Measurements from ENCODE around the gene CWH43.
"Not testable (repeated sequence)": the region's sequence is repeated elsewhere in the genome, so short reads cannot be mapped to it uniquely, and the experiment has no call there.

The CWH43 gene

GRCh38 chr4:48979914-48980579 is 6.0 kb upstream of the CWH43 start:
- no peak for DNase-seq

- not testable (repeated sequence) for DNase-seq
Observed at GRCh38 chr4:48984005-48984404, 2.1 kb upstream of the CWH43 start.

- no peak for DNase-seq
Observed at GRCh38 chr4:48985602-48985975, 486 bp upstream of the CWH43 start.

- no peak for DNase-seq
Observed at GRCh38 chr4:48986654-48987164, 634 bp downstream of the CWH43 start.

- no peak for DNase-seq
Observed at GRCh38 chr4:48989461-48990203, 3.6 kb downstream of the CWH43 start.

- DNase-seq: no peak
Observed at GRCh38 chr4:48991357-48991756, 5.3 kb downstream of the CWH43 start.

GRCh38 chr4:48997962-48998361 is 11.9 kb downstream of the CWH43 start:
- no peak for DNase-seq

GRCh38 chr4:48998440-48998839 is 12.4 kb downstream of the CWH43 start:
- DNase-seq: no peak

GRCh38 chr4:49000806-49001205 is 14.7 kb downstream of the CWH43 start:
- no peak for DNase-seq

GRCh38 chr4:49002931-49003330 is 16.9 kb downstream of the CWH43 start:
- no peak for DNase-seq

GRCh38 chr4:49018718-49019295 is 32.7 kb downstream of the CWH43 start:
- DNase-seq: no peak

GRCh38 chr4:49032440-49033161 is 46.5 kb downstream of the CWH43 start:
- DNase-seq: no peak

GRCh38 chr4:49036528-49036927 is 50.5 kb downstream of the CWH43 start:
- no peak for DNase-seq

- DNase-seq: no peak
Observed at GRCh38 chr4:49044270-49044669, 58.2 kb downstream of the CWH43 start.

- no peak for DNase-seq
Observed at GRCh38 chr4:49058306-49058705, 72.2 kb downstream of the CWH43 start.

GRCh38 chr4:49063670-49064069 is 77.6 kb downstream of the CWH43 start:
- no peak for DNase-seq

GRCh38 chr4:49072196-49072595 is 86.1 kb downstream of the CWH43 start:
- DNase-seq: not testable (repeated sequence)

- not testable (repeated sequence) for DNase-seq
Observed at GRCh38 chr4:49091883-49092282, 105.8 kb downstream of the CWH43 start.

GRCh38 chr4:49092608-49093135 is 106.6 kb downstream of the CWH43 start:
- not testable (repeated sequence) for DNase-seq

GRCh38 chr4:49096215-49096614 is 110.1 kb downstream of the CWH43 start:
- not testable (repeated sequence) for DNase-seq

GRCh38 chr4:49096627-49097026 is 110.6 kb downstream of the CWH43 start:
- DNase-seq: not testable (repeated sequence)

- DNase-seq: not testable (repeated sequence)
Observed at GRCh38 chr4:49097071-49097470, 111.0 kb downstream of the CWH43 start.

- DNase-seq: not testable (repeated sequence)
Observed at GRCh38 chr4:49097505-49097904, 111.4 kb downstream of the CWH43 start.

Data from activated naive CD4-positive, alpha-beta T cell treated with anti-CD3 and anti-CD28 coated beads, Interleukin-2, amount 50 U/mL, for 16 hours (primary cell).